PC-9 (cell line): ENCODE data around the gene AKAP8L.

Experiments
- EZH2 ChIP-seq: fragments of 200-600 bp; sonication (generic); IDR thresholded peaks from 2 replicates; pipeline ENCODE4 v1.8.0; 2017; ENCODE audit warnings: antibody characterized with exemption, low read depth
- TF ChIP-seq, protein P1 (sequence below): fragments of 200-600 bp; sonication (generic); conservative IDR thresholded peaks from 2 replicates; pipeline ENCODE4 v1.6.1; 2017; ENCODE audit warnings: mixed run types, antibody characterized with exemption, mild to moderate bottlenecking, moderate library complexity

DNA sequence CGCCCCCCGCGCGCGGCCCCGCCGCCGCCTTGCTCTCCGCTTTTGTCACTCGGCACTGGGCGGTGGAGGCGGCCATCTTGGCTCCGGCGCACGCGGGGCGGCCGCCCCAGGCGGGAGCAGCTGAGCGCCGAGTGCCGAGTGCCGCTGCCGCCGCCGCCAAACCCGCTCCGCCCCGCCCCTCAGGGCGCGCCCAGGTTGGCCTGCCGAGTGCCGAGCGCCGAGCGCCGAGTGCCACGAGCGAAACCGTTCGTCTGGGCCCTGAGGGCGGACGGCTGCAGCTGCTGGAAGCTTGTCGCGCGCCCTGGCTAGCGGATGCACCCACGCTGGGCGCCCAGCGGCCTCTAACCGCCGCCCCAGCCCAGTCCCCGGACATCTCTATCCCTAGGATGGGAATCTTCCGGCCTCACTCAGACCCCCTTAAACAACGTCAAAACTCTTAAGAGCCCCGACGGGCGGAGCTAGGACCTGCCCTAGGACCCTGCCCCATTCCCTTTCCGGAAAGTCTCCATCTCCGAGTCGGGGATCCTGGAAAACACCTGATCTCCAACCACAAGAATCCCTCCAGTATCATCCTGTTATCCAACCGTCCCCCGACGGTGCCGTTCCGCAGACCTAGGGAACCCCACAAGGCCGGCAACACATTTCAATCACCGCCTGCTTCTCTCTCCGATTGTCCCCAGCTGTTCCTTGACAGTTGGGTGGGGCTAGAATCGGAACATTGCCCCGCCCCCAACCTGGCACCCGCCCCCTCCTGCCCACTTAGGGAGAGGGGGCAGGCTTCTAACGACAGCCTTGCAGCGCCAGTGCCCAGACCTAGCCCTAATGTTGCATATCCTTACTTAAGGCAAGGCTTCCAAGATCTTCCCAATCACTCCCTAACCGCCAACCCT lies 14.1 kb upstream of the AKAP8L start:
- TF ChIP-seq, protein P1, sequence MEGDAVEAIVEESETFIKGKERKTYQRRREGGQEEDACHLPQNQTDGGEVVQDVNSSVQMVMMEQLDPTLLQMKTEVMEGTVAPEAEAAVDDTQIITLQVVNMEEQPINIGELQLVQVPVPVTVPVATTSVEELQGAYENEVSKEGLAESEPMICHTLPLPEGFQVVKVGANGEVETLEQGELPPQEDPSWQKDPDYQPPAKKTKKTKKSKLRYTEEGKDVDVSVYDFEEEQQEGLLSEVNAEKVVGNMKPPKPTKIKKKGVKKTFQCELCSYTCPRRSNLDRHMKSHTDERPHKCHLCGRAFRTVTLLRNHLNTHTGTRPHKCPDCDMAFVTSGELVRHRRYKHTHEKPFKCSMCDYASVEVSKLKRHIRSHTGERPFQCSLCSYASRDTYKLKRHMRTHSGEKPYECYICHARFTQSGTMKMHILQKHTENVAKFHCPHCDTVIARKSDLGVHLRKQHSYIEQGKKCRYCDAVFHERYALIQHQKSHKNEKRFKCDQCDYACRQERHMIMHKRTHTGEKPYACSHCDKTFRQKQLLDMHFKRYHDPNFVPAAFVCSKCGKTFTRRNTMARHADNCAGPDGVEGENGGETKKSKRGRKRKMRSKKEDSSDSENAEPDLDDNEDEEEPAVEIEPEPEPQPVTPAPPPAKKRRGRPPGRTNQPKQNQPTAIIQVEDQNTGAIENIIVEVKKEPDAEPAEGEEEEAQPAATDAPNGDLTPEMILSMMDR = no peak
- TF ChIP-seq EZH2 = no peak
